Large intestine (tissue), 3 donors: ENCODE measurements around the gene MAST4. TPM values are rescaled to one million over a fixed set of nuclear protein-coding genes. Genes with fewer than 3 reads are reported as not detected.

Experiments
- DNase-seq, 2 donors: peaks; one replicate each; pipeline versions ENCODE4 v3.0.0 to v3.0.0-alpha.2; 2013
- H3K27ac ChIP-seq: one replicate; pipeline ENCODE4 v1.5.1; 2013; ENCODE audit warnings: low read length
- H3K27me3 ChIP-seq: 2 replicates; pipeline ENCODE4 v1.6.1; 2013; ENCODE audit warnings: low read length; ENCODE audit not compliant: control insufficient read depth, insufficient read depth
- H3K36me3 ChIP-seq: 2 replicates; pipeline ENCODE4 v1.6.1; 2013; ENCODE audit warnings: low read length; ENCODE audit not compliant: control insufficient read depth, insufficient read depth
- H3K4me1 ChIP-seq: one replicate; pipeline ENCODE4 v1.6.1; 2013; ENCODE audit warnings: low read length; ENCODE audit not compliant: control insufficient read depth, insufficient read depth
- H3K4me3 ChIP-seq: one replicate; pipeline ENCODE4 v1.5.1; 2013; ENCODE audit warnings: low read length
- H3K9me3 ChIP-seq: one replicate; pipeline ENCODE4 v1.6.1; 2013; ENCODE audit warnings: mild to moderate bottlenecking, low read depth, low read length, moderate library complexity; ENCODE audit not compliant: control insufficient read depth
- WGBS: methylation state at CpG from one replicate; pipeline ENCODE4 v1.1.5; 2013; ENCODE audit warnings: low lambda C conversion rate; ENCODE audit not compliant: insufficient coverage; 5-methylcytosine and 5-hydroxymethylcytosine counted together
- polyA plus RNA-seq: library from polyadenylated mRNA; unstranded; fragments of 120-200 nt; gene quantifications from one replicate; pipeline ENCODE4 v1.2.1, GENCODE V29; 2013

Gene MAST4
- polyA plus RNA-seq, 1 donor, result 14.8 TPM

DNA sequence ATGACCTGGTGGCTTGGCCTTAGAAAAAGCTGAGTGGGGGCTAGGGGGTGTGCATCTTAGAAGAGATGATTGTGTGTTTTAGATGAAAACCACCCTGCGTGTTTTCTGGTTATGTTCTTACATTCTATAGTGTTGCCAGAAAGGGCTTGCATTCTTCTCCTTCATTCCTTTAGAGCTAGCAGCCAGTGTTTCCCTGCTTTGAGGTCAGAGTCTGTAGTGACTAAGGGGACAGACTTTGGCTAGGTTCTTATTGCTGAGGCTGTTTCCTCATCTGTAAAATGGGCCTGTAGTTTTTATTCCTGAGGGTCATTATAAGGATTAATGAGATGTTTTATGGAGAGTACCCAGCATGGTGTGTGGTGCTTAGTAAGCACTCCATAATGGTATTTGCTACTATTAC lies 6.4 kb downstream of the MAST4 start:
- Histone ChIP-seq H3K9me3 (no peaks in the 10 kb centered on the region), H3K27me3 (peaks cover 20% of the 10 kb centered on the region), H3K36me3 (no peaks in the 10 kb centered on the region), H3K4me1 (peaks cover 3% of the 10 kb centered on the region), H3K27ac (no peak overlapping the region), H3K4me3 (no peak overlapping the region)
- WGBS, result no CpG with 5 or more reads among the region's 1 CpG
- no peak for DNase-seq

- DNase-seq, result no peak
Measured at GRCh38 chr5:66603164-66603563, 7.0 kb downstream of the MAST4 start.

DNA sequence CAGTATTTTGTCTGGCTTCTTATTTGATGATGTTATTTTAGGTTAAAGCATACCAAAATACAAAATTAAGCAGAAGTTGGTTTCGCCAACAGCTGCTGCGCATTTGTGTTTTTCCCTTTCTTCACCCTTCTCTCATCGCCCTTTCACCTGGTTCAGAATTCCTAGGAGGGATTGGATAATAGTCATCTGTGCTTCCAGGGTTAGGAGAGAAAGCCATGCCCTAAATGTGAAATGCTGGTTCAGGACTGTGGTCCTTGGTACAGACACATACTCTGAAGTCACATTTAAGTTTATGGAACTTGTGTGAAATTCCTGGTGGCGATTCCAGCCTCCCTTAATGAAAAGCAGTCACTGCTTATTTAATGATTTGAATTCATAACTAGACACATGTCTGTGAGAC lies 7.7 kb downstream of the MAST4 start:
- DNase-seq, result no peak
- Histone ChIP-seq H3K4me1 (no peaks in the 10 kb centered on the region), H3K27ac (no peak overlapping the region), H3K4me3 (no peak overlapping the region), H3K27me3 (peaks cover 9% of the 10 kb centered on the region), H3K9me3 (no peaks in the 10 kb centered on the region), H3K36me3 (no peaks in the 10 kb centered on the region)
- 67% methylated on average over 1 of the region's 4 CpGs for WGBS

More at GRCh38 chr5:66603164-66603563, 7.0 kb downstream of the MAST4 start:
- Histone ChIP-seq H3K36me3 (no peaks in the 10 kb centered on the region), H3K27me3 (peaks cover 14% of the 10 kb centered on the region), H3K27ac (no peak overlapping the region), H3K4me3 (no peak overlapping the region), H3K4me1 (no peaks in the 10 kb centered on the region), H3K9me3 (no peaks in the 10 kb centered on the region)
- no CpG with 5 or more reads among the region's 1 CpG for WGBS

DNA sequence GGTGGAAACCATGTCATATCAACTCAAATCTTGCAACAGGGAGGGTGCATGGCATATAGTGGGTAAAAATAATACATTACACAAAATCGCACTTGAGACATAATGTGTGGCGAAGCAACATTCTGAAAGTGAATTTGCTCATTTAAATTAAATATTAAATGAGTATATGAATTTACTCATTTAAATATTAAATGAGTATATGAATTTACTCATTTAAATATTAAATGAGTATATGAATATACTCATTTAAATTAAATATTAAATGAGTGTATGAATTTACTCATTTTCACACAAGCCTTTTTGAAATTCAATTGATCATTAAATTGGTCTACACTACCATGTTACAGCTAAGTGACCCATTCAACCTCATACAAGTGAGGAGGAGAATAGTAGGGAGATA lies 10.5 kb downstream of the MAST4 start:
- H3K36me3 ChIP-seq, result no peaks in the 10 kb centered on the region

DNA sequence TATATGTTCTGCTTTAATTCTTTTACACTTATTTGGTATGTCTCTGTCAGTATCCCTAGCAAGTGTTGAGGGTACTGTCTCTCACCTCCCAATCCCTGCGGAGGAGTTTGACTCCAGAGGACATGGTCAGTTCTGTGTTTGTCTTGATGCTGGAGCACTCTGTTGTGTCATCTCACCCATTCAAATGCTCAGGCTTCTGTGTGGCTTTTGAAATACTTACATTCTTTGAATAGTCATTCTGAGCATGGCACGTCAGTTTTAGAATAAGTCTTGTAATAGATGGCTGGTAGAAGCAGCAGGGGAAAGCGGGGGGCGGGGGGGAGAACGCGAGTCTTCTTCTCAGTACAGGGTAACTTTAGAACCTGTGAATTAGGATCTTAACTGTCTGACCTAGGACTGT lies 12.3 kb downstream of the MAST4 start:
- H3K36me3 ChIP-seq, result no peaks in the 10 kb centered on the region
- DNase-seq, result no peak
- no peak overlapping the region for H3K4me3 ChIP-seq
- H3K9me3 ChIP-seq, result no peaks in the 10 kb centered on the region
- 85% methylated on average over 4 of the region's 6 CpGs for WGBS
- no peaks in the 10 kb centered on the region for H3K4me1 ChIP-seq
- H3K27ac ChIP-seq, result no peak overlapping the region
- H3K27me3 ChIP-seq, result no peaks in the 10 kb centered on the region

More for the DNA sequence above, 10.5 kb downstream of the MAST4 start:
- no peak overlapping the region for H3K27ac ChIP-seq
- H3K4me3 ChIP-seq, result no peak overlapping the region
- H3K9me3 ChIP-seq, result no peaks in the 10 kb centered on the region
- no peaks in the 10 kb centered on the region for H3K27me3 ChIP-seq
- no peak for DNase-seq
- no peaks in the 10 kb centered on the region for H3K4me1 ChIP-seq
- 93% methylated on average over 2 of the region's 2 CpGs for WGBS

GRCh38 chr5:66609615-66610014 lies 13.4 kb downstream of the MAST4 start:
- no peaks in the 10 kb centered on the region for H3K27me3 ChIP-seq
- no peaks in the 10 kb centered on the region for H3K9me3 ChIP-seq
- H3K4me3 ChIP-seq, result no peak overlapping the region
- no peaks in the 10 kb centered on the region for H3K36me3 ChIP-seq
- H3K4me1 ChIP-seq, result no peaks in the 10 kb centered on the region
- no peak for DNase-seq
- H3K27ac ChIP-seq, result no peak overlapping the region

DNA sequence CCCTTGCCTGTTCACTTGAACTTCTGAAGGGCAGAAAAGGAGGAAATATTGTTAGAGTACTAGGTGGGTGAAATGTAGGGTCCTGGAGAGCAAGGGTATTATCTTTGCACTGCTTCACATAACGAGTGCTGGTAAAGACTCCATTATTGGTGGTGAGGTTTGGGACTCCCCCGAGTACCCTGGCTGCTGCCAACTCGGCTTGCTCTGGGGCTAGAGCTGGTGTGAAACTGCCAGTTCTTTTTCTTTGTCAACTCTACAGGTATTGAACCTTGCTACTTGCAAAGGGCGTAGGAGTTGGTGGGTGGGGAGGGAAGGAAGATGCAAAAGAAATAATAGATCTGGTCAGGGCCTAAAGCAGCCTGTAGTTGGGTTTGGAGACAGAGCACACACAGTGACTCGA lies 16.0 kb downstream of the MAST4 start:
- Histone ChIP-seq H3K27me3 (no peaks in the 10 kb centered on the region), H3K9me3 (no peaks in the 10 kb centered on the region), H3K4me1 (no peaks in the 10 kb centered on the region), H3K27ac (no peak overlapping the region), H3K36me3 (no peaks in the 10 kb centered on the region), H3K4me3 (no peak overlapping the region)
- no peak for DNase-seq
- WGBS, result no CpG with 5 or more reads among the region's 5 CpGs

DNA sequence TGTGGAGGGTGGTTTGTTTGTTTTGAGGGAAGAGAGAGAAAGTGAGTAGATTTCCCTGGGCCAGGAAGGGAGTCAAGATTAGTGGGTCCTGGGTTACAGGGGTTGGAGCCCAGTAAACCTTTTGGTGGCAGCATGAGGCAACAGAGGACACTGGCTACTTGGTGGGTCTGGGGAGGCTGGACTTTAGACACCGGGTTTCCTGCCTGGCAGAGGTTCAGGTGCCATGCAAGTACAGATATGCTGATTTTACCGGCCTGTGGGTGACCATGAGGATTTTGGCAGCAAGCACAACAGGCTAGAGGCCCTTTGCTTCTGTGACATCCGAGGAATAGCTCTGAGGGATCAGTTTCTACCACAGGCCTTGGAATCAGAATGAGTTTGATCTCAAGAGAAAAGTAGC lies 18.9 kb downstream of the MAST4 start:
- Histone ChIP-seq H3K27ac (no peak overlapping the region), H3K4me1 (no peaks in the 10 kb centered on the region), H3K4me3 (no peak overlapping the region), H3K36me3 (no peaks in the 10 kb centered on the region), H3K9me3 (no peaks in the 10 kb centered on the region), H3K27me3 (no peaks in the 10 kb centered on the region)
- DNase-seq, result no peak
- no CpG with 5 or more reads among the region's 3 CpGs for WGBS

DNA sequence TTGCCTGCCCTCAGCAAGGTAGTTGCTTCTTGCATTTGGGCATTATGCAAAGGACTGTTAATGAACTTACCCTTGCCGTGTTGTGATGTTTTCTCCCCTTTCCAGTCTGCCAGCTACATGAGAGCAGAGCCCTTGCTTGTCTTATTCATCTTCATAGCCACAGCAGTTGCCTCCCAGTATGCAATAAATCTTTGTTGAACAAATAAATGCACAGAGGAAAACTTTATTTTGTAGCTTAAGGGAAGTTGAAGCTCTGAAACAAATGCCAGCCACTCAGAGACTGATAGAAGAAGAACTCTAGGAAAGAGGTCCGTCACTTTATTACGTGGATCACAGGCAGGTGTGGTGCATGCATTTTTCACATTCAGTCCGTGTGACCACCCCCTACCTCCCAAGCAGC lies 19.7 kb downstream of the MAST4 start:
- no peak overlapping the region for H3K4me3 ChIP-seq
- DNase-seq, result no peak
- no peaks in the 10 kb centered on the region for H3K4me1 ChIP-seq
- H3K27ac ChIP-seq, result no peak overlapping the region
- WGBS, result 100% methylated on average over 1 of the region's 4 CpGs
- no peaks in the 10 kb centered on the region for H3K9me3 ChIP-seq
- no peaks in the 10 kb centered on the region for H3K27me3 ChIP-seq
- no peaks in the 10 kb centered on the region for H3K36me3 ChIP-seq

- Histone ChIP-seq H3K27ac (no peak overlapping the region), H3K9me3 (no peaks in the 10 kb centered on the region), H3K27me3 (no peaks in the 10 kb centered on the region), H3K4me3 (no peak overlapping the region), H3K4me1 (no peaks in the 10 kb centered on the region), H3K36me3 (no peaks in the 10 kb centered on the region)
- DNase-seq, result no peak
- WGBS, result no CpG with 5 or more reads among the region's 3 CpGs
Measured at GRCh38 chr5:66616520-66617225, 20.5 kb downstream of the MAST4 start.

DNA sequence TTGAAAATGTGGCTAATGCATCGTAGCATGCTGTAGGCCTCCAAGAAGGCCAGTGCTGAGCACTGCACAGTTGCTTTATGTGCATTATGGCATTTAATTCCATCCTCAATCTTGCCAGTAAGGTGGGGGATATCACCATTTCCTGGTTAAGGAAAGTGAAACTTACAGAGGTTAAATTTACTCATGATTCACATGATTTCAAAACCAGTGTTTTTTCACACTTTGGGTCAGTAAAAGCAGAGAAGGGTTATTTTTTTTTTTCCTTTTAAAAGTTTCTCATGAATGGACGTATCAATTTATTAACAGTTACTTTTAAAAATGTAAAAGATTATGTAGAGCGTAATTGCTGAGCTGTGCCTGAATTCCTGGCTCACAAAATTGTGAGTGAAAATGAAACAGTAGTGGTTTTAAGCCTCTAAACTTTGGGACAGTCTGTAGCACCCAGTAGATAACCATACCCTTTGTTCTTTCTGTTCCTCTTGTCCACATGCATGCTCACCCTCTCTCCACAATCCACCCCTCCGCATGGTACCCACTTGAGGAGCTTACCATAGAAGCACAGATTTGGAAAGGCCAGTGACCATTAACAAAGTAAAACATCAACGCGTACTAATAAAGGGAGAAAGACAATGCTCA lies 21.2 kb downstream of the MAST4 start:
- H3K27me3 ChIP-seq, result no peaks in the 10 kb centered on the region
- no peaks in the 10 kb centered on the region for H3K4me1 ChIP-seq
- H3K27ac ChIP-seq, result no peak overlapping the region
- 96% methylated on average over 3 of the region's 6 CpGs for WGBS
- DNase-seq, result no peak
- no peaks in the 10 kb centered on the region for H3K9me3 ChIP-seq
- H3K36me3 ChIP-seq, result no peaks in the 10 kb centered on the region
- no peak overlapping the region for H3K4me3 ChIP-seq
